Measurements from ENCODE around the gene NFAT5. TPM values are rescaled to one million over a fixed set of nuclear protein-coding genes. Genes with fewer than 3 reads are reported as not detected.

The NFAT5 gene
- total RNA-seq, 1 donor from 2014 or later = 25.6 TPM

DNA sequence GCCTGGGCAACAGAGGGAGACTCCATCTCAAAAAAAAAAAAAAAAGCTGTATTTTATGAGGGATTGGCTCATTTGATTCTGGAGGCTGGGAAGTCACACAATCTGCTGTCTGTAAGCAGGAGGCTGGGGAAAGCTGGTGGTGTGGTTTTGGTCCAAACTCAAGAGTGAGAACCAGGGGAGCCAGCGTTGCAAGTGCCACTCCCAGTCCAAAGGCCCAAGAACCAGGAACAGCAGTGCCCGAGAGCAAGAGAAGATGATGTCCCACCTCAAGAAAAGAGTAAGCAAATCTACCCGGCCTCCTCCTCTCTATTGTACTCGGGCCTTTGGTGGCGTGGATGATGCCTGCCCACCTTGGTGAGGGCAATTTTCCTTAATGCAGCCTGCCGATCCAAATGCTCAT lies 166.3 kb downstream of the NFAT5 start:
- TF ChIP-seq CTCF (conservative IDR thresholded peaks at IDR 0.05) = no peak
- Mint-ChIP-seq H3K27ac (ENCODE audit: unreplicated experiment) (no peak overlapping the region), H3K36me3 (ENCODE audit: low read depth) (no peaks in the 10 kb centered on the region), H3K9me3 (no peaks in the 10 kb centered on the region), H3K27me3 (ENCODE audit: low read depth) (no peaks in the 10 kb centered on the region), H3K4me3 (no peak overlapping the region), H3K4me1 (peaks cover 19% of the 10 kb centered on the region)
- DNase-seq (ENCODE audit: low read depth, low spot score) = no peak

DNA sequence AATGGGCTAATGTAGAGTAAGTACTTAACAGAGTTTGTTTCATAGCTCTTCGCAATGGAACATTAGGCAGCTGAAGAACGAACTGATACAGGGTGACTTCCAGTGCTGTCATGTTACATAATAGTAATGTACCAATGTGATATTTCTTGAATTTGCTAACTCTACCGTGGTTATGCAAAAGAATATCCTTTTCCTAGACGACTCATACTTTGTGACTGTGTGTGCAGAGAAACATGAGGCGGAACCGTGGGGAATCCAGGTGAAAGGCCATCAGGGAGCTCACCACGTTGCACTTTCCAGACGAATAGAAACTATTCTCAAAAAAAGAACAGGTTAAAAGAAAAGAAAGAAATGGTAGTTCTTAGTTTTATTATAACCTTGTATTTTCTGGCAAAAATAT lies 175.8 kb downstream of the NFAT5 start:
- Mint-ChIP-seq H3K9me3 (no peaks in the 10 kb centered on the region), H3K36me3 (ENCODE audit: low read depth) (peaks cover 11% of the 10 kb centered on the region), H3K27ac (ENCODE audit: unreplicated experiment) (no peak overlapping the region), H3K27me3 (ENCODE audit: low read depth) (no peaks in the 10 kb centered on the region), H3K4me3 (no peak overlapping the region), H3K4me1 (no peaks in the 10 kb centered on the region)
- TF ChIP-seq CTCF (conservative IDR thresholded peaks at IDR 0.05) = no peak
- no peak for DNase-seq (ENCODE audit: low read depth, low spot score)

- Mint-ChIP-seq H3K27ac (ENCODE audit: unreplicated experiment) (no peak overlapping the region), H3K9me3 (no peaks in the 10 kb centered on the region), H3K4me3 (no peak overlapping the region), H3K4me1 (no peaks in the 10 kb centered on the region), H3K27me3 (ENCODE audit: low read depth) (no peaks in the 10 kb centered on the region), H3K36me3 (ENCODE audit: low read depth) (peaks cover 12% of the 10 kb centered on the region)
- no peak for DNase-seq (ENCODE audit: low read depth, low spot score)
- TF ChIP-seq CTCF (conservative IDR thresholded peaks at IDR 0.05) = no peak
Measured at GRCh38 chr16:69741951-69742904, 176.5 kb downstream of the NFAT5 start.

- Mint-ChIP-seq H3K4me1 (no peaks in the 10 kb centered on the region), H3K9me3 (no peaks in the 10 kb centered on the region)
Measured at GRCh38 chr16:69744363-69745231, 178.8 kb downstream of the NFAT5 start.

More at GRCh38 chr16:69744363-69745231, 178.8 kb downstream of the NFAT5 start:
- no peak for DNase-seq (ENCODE audit: low read depth, low spot score)
- no peak for TF ChIP-seq CTCF (conservative IDR thresholded peaks at IDR 0.05)
- Mint-ChIP-seq H3K27me3 (ENCODE audit: low read depth) (no peaks in the 10 kb centered on the region), H3K27ac (ENCODE audit: unreplicated experiment) (no peak overlapping the region), H3K36me3 (ENCODE audit: low read depth) (peaks cover 16% of the 10 kb centered on the region), H3K4me3 (no peak overlapping the region)
